HEK293 (cell line): ENCODE data around the gene WNK3.

ENCODE experiments used
- CTCF ChIA-PET: fragments of 350-600 bp; formaldehyde crosslinking; extraction: SDS; loops from one replicate; lab custom pipeline; 2021; ENCODE audit warnings: antibody characterized with exemption; lab: Yijun Ruan, JAX
- POLR2A ChIA-PET: fragments of 300-600 bp; formaldehyde crosslinking; extraction: SDS; loops from one replicate; lab custom pipeline; 2020; ENCODE audit warnings: antibody characterized with exemption, inconsistent platforms; lab: Yijun Ruan, JAX
- H3K27ac ChIP-seq: fragments of 200-500 bp; sonication (Bioruptor generic); 2 replicates; pipeline ENCODE4 v1.5.1; 2014; ENCODE audit warnings: low read depth, low read length, control low read depth, inconsistent platforms; ENCODE audit errors: extremely low read depth
- H3K36me3 ChIP-seq, 2 experiments: fragments of 200-500 bp in 1 of 2; sonication (Bioruptor generic) in 1 of 2; 1 replicate in 1 of 2; 2 replicates in 1 of 2; pipeline ENCODE4 v1.5.1; 2014 to 2017; ENCODE audit warnings: inconsistent platforms in 2 of 2, low read length in 2 of 2; ENCODE audit not compliant: control insufficient read depth in 2 of 2, insufficient read depth in 1 of 2
- H3K4me1 ChIP-seq: fragments of 200-500 bp; sonication (Bioruptor generic); 2 replicates; pipeline ENCODE4 v1.5.1; 2014; ENCODE audit warnings: mild to moderate bottlenecking, low read length, inconsistent platforms; ENCODE audit not compliant: control insufficient read depth, insufficient read depth
- H3K4me3 ChIP-seq: 2 replicates; pipeline ENCODE4 v1.5.1; 2011; ENCODE audit warnings: low read depth, mild to moderate bottlenecking, control low read depth, low read length, moderate library complexity
- H3K9me3 ChIP-seq: fragments of 200-500 bp; sonication (Bioruptor generic); 2 replicates; pipeline ENCODE4 v1.5.1; 2014; ENCODE audit warnings: low read depth, low read length, inconsistent platforms; ENCODE audit not compliant: control insufficient read depth, insufficient read depth
- AEBP2 ChIP-seq: fragments of 450-650 bp; formaldehyde crosslinking; IDR thresholded peaks from 2 replicates; pipeline ENCODE4 v1.5.1; 2016; ENCODE audit warnings: missing biosample characterization, missing genetic modification characterization, borderline replicate concordance
- ATF2 ChIP-seq: fragments of 450-650 bp; formaldehyde crosslinking; IDR thresholded peaks from 2 replicates; pipeline ENCODE4 v1.5.1; 2016; ENCODE audit warnings: missing biosample characterization, missing genetic modification characterization, low read depth
- BCL11B ChIP-seq: fragments of 450-650 bp; formaldehyde crosslinking; IDR thresholded peaks from 2 replicates; pipeline ENCODE4 v1.5.1; 2016; ENCODE audit warnings: low read depth, missing biosample characterization, missing genetic modification characterization
- REPIN1 ChIP-seq: fragments of 450-650 bp; formaldehyde crosslinking; IDR thresholded peaks from 2 replicates; pipeline ENCODE4 v1.5.1; 2017; ENCODE audit warnings: missing biosample characterization, missing genetic modification characterization, low read depth
- SP2 ChIP-seq: fragments of 450-650 bp; formaldehyde crosslinking; IDR thresholded peaks from 2 replicates; pipeline ENCODE4 v1.5.1; 2016; ENCODE audit warnings: missing biosample characterization, missing genetic modification characterization
- WT1 ChIP-seq: fragments of 450-650 bp; formaldehyde crosslinking; IDR thresholded peaks from 2 replicates; pipeline ENCODE4 v1.5.1; 2016; ENCODE audit warnings: missing biosample characterization, missing genetic modification characterization
- YY1 ChIP-seq: fragments of 450-650 bp; formaldehyde crosslinking; IDR thresholded peaks from 2 replicates; pipeline ENCODE4 v1.5.1; 2018; ENCODE audit warnings: missing biosample characterization, missing genetic modification characterization
- ZNF133 ChIP-seq: fragments of 450-650 bp; formaldehyde crosslinking; IDR thresholded peaks from 2 replicates; pipeline ENCODE4 v1.5.1; 2016; ENCODE audit warnings: missing biosample characterization, missing genetic modification characterization
- ZNF148 ChIP-seq: fragments of 450-650 bp; formaldehyde crosslinking; IDR thresholded peaks from 2 replicates; pipeline ENCODE4 v1.5.0; 2017; ENCODE audit warnings: missing biosample characterization, missing genetic modification characterization, borderline replicate concordance
- ZNF2 ChIP-seq: fragments of 450-650 bp; formaldehyde crosslinking; IDR thresholded peaks from 2 replicates; pipeline ENCODE4 v1.5.1; 2016; ENCODE audit warnings: missing biosample characterization, missing genetic modification characterization
- ZNF266 ChIP-seq: fragments of 450-650 bp; formaldehyde crosslinking; IDR thresholded peaks from 2 replicates; pipeline ENCODE4 v1.5.1; 2016; ENCODE audit warnings: missing biosample characterization, missing genetic modification characterization, low read depth
- ZNF280C ChIP-seq: fragments of 450-650 bp; formaldehyde crosslinking; IDR thresholded peaks from 2 replicates; pipeline ENCODE4 v1.5.1; 2016; ENCODE audit warnings: missing biosample characterization, missing genetic modification characterization
- ZNF362 ChIP-seq: fragments of 450-650 bp; formaldehyde crosslinking; IDR thresholded peaks from 2 replicates; pipeline ENCODE4 v1.5.1; 2016; ENCODE audit warnings: missing biosample characterization, missing genetic modification characterization
- ZNF404 ChIP-seq: fragments of 450-650 bp; formaldehyde crosslinking; IDR thresholded peaks from 2 replicates; pipeline ENCODE4 v1.5.1; 2017; ENCODE audit warnings: missing biosample characterization, missing genetic modification characterization
- ZNF514 ChIP-seq: fragments of 450-650 bp; formaldehyde crosslinking; IDR thresholded peaks from 2 replicates; pipeline ENCODE4 v1.5.1; 2016; ENCODE audit warnings: missing biosample characterization, missing genetic modification characterization
- ZNF521 ChIP-seq: fragments of 450-650 bp; formaldehyde crosslinking; IDR thresholded peaks from 2 replicates; pipeline ENCODE4 v1.5.1; 2017; ENCODE audit warnings: missing biosample characterization, mild to moderate bottlenecking, missing genetic modification characterization
- ZNF529 ChIP-seq: fragments of 450-650 bp; formaldehyde crosslinking; IDR thresholded peaks from 2 replicates; pipeline ENCODE4 v1.5.1; 2017; ENCODE audit warnings: missing genetic modification characterization, missing biosample characterization; ENCODE audit not compliant: insufficient replicate concordance
- ZNF580 ChIP-seq: fragments of 450-650 bp; formaldehyde crosslinking; IDR thresholded peaks from 2 replicates; pipeline ENCODE4 v1.5.1; 2016; ENCODE audit warnings: missing biosample characterization, missing genetic modification characterization
- ZNF626 ChIP-seq: fragments of 450-650 bp; sonication (Bioruptor Pico); formaldehyde crosslinking; IDR thresholded peaks from 2 replicates; pipeline ENCODE4 v1.5.1; 2018; ENCODE audit warnings: missing biosample characterization, missing genetic modification characterization, inconsistent platforms
- ZNF692 ChIP-seq: fragments of 450-650 bp; formaldehyde crosslinking; IDR thresholded peaks from 2 replicates; pipeline ENCODE4 v1.5.1; 2016; ENCODE audit warnings: missing biosample characterization, missing genetic modification characterization
- ZNF830 ChIP-seq: fragments of 450-650 bp; IDR thresholded peaks from 2 replicates; pipeline ENCODE4 v1.5.0; 2018; ENCODE audit warnings: missing biosample characterization, missing genetic modification characterization, low read depth, mild to moderate bottlenecking, moderate library complexity

The WNK3 gene

GRCh38 chrX:54213603-54214002 is 144.2 kb downstream of the WNK3 start:
- CTCF ChIA-PET = interaction anchor here (0.7 kb wide), 1 partner anchor 228 kb away, joined by 3 read pairs; no protein-coding TSS in a partner anchor
- TF ChIP-seq ZNF692 (tag by site-specific recombination) (no peak), ZNF280C (tag by site-specific recombination) (no peak), REPIN1 (tag by site-specific recombination) (no peak), ATF2 (tag by site-specific recombination) (peak; percentile 78)

GRCh38 chrX:54208531-54208930 is 149.3 kb downstream of the WNK3 start:
- H3K27ac ChIP-seq = no peak overlapping the region
- no peaks in the 10 kb centered on the region for H3K36me3 ChIP-seq
- ChIA-PET CTCF (no interaction called here), POLR2A (no interaction called here)
- TF ChIP-seq ZNF2 = no peak
- no peak for TF ChIP-seq ZNF514 (tag by site-specific recombination)
- TF ChIP-seq ZNF133 (tag by site-specific recombination) = no peak
- no peak for TF ChIP-seq ZNF830 (tag by site-specific recombination)
- no peak for TF ChIP-seq ZNF580 (tag by site-specific recombination)
- TF ChIP-seq AEBP2 (tag by site-specific recombination) = no peak
- TF ChIP-seq BCL11B (tag by site-specific recombination) = no peak
- no peak for TF ChIP-seq ZNF521 (tag by site-specific recombination)
- TF ChIP-seq ZNF404 (tag by site-specific recombination) = no peak
- TF ChIP-seq YY1 (tag by site-specific recombination) = no peak
- TF ChIP-seq SP2 (tag by site-specific recombination) = no peak
- no peak for TF ChIP-seq ZNF266 (tag by site-specific recombination)
- no peak for TF ChIP-seq WT1 (tag by site-specific recombination)
- no peak for TF ChIP-seq ZNF529 (tag by site-specific recombination)
- TF ChIP-seq ZNF626 = no peak
- TF ChIP-seq ZNF362 (tag by site-specific recombination) = no peak
- no peak for TF ChIP-seq ZNF148 (tag by site-specific recombination)
- no peaks in the 10 kb centered on the region for H3K9me3 ChIP-seq
- no peak overlapping the region for H3K4me3 ChIP-seq
- H3K4me1 ChIP-seq = no peaks in the 10 kb centered on the region

More at GRCh38 chrX:54213603-54214002, 144.2 kb downstream of the WNK3 start:
- Histone ChIP-seq H3K36me3 (no peaks in the 10 kb centered on the region), H3K4me3 (no peak overlapping the region), H3K4me1 (no peaks in the 10 kb centered on the region), H3K9me3 (no peaks in the 10 kb centered on the region), H3K27ac (no peak overlapping the region)
- POLR2A ChIA-PET = no interaction called here
